ENCODE measurements around the gene NDUFA13. TPM values are rescaled to one million over a fixed set of nuclear protein-coding genes. Genes with fewer than 3 reads are reported as not detected.

NDUFA13 gene
- total RNA-seq, 1 donor from 2014 or later = 278 TPM

DNA sequence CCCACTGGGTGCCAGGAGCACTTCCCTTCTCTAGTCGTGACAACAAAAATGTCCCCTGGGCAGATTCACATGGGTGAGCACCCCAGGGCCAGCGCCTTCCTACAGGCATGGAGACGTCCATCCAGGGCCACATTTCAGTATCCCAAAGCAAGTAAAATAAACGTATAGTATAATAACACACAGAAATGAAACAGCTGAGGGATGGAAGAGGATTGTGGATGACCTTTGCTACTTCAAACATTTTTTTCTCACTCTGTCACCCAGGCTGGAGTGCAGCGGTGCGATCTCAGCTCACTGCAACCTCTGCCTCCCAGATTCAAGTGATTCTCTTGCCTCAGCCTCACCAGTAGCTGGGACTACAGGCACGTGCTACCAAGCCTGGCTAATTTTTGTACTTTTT, 50.3 kb downstream of the NDUFA13 start:
- H3K4me1 Mint-ChIP-seq (ENCODE audit: unreplicated experiment) = no peaks in the 10 kb centered on the region
- no peak for DNase-seq (ENCODE audit: low spot score)
- TF ChIP-seq, protein P1, sequence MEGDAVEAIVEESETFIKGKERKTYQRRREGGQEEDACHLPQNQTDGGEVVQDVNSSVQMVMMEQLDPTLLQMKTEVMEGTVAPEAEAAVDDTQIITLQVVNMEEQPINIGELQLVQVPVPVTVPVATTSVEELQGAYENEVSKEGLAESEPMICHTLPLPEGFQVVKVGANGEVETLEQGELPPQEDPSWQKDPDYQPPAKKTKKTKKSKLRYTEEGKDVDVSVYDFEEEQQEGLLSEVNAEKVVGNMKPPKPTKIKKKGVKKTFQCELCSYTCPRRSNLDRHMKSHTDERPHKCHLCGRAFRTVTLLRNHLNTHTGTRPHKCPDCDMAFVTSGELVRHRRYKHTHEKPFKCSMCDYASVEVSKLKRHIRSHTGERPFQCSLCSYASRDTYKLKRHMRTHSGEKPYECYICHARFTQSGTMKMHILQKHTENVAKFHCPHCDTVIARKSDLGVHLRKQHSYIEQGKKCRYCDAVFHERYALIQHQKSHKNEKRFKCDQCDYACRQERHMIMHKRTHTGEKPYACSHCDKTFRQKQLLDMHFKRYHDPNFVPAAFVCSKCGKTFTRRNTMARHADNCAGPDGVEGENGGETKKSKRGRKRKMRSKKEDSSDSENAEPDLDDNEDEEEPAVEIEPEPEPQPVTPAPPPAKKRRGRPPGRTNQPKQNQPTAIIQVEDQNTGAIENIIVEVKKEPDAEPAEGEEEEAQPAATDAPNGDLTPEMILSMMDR (IDR thresholded peaks at IDR 0.05; ENCODE audit: unreplicated experiment) = no peak
- no peak overlapping the region for H3K4me3 Mint-ChIP-seq (ENCODE audit: unreplicated experiment)
- H3K9me3 Mint-ChIP-seq (ENCODE audit: unreplicated experiment) = no peaks in the 10 kb centered on the region
- H3K27me3 Mint-ChIP-seq (ENCODE audit: unreplicated experiment) = peaks cover 11% of the 10 kb centered on the region
- H3K36me3 Mint-ChIP-seq (ENCODE audit: low read depth, unreplicated experiment) = no peaks in the 10 kb centered on the region
- H3K27ac Mint-ChIP-seq (ENCODE audit: unreplicated experiment) = no peak overlapping the region

DNA sequence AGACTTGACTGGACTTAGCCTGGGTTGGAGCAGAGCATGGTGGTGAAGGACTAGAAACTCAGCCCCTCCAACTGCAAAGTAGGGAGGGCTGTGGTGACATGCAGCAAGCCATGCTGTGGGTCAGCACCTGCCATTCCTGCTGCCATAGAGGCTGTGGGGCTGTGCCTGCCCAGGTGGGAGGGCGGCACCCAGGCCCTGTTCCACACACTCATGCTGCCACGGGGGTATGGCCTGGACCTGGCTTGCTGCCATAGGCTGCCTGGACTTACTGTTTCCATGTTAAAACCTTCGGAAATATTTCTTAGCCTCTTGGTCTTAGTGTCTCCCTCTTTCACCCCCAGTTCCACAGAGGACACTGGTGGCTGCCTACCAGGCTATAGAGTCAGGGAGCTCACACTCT, 51.4 kb downstream of the NDUFA13 start:
- TF ChIP-seq, protein P1 (IDR thresholded peaks at IDR 0.05; ENCODE audit: unreplicated experiment) = no peak
- Mint-ChIP-seq H3K9me3 (ENCODE audit: unreplicated experiment) (no peaks in the 10 kb centered on the region), H3K4me1 (ENCODE audit: unreplicated experiment) (no peaks in the 10 kb centered on the region), H3K36me3 (ENCODE audit: low read depth, unreplicated experiment) (no peaks in the 10 kb centered on the region), H3K27ac (ENCODE audit: unreplicated experiment) (no peak overlapping the region), H3K4me3 (ENCODE audit: unreplicated experiment) (no peak overlapping the region), H3K27me3 (ENCODE audit: unreplicated experiment) (peaks cover 10% of the 10 kb centered on the region)
- no peak for DNase-seq (ENCODE audit: low spot score)

DNA sequence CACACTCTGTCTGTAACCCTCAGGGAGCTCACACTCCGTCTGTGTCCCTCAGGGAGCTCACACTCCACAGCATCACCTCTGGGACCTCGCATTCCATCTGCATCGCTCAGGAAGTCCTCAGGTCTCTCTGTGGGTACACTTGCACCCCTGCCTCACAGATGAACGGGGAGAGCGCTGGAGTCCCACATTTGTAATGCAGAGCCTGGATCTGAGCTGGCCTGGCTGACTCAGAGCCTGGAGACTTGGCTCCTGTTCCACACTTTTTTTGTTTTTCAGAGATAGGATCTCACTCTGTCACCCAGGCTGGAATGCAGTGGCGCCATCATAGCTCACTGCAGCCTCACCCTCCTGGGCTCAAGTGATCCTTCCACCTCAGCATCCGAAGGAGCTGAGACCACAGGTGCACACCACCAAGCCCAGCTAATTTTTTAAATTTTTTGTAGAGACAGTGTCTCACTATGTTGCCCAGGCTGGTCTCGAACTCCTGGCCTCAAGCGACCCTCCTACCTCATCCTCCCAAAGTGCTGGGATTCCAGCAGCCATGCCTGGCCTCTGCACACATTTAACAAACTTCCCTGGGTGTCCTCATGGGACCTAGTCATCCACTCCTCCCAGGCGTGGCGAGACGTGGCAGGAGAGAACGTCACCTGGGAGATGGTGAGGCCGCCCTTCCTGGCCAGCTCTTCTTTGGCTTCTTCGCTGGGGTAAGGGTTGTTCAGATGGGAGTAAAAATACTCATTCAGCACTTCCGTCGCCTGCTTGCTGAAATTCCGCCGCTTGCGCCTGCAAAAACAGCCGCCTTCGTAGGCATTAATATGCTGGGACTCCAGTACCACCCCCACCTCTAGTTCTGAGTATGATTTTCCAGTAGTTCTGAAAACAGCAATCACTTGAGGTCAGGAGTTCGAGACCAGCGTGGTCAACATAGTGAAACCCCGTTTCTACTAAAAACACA, 53.1 kb downstream of the NDUFA13 start:
- Mint-ChIP-seq H3K4me1 (ENCODE audit: unreplicated experiment) (no peaks in the 10 kb centered on the region), H3K9me3 (ENCODE audit: unreplicated experiment) (no peaks in the 10 kb centered on the region), H3K27ac (ENCODE audit: unreplicated experiment) (peak overlapping the region; percentile 18), H3K4me3 (ENCODE audit: unreplicated experiment) (no peak overlapping the region), H3K36me3 (ENCODE audit: low read depth, unreplicated experiment) (no peaks in the 10 kb centered on the region), H3K27me3 (ENCODE audit: unreplicated experiment) (peaks cover 10% of the 10 kb centered on the region)
- DNase-seq (ENCODE audit: low spot score) = no peak
- TF ChIP-seq, protein P1 (IDR thresholded peaks at IDR 0.05; ENCODE audit: unreplicated experiment) = no peak

DNA sequence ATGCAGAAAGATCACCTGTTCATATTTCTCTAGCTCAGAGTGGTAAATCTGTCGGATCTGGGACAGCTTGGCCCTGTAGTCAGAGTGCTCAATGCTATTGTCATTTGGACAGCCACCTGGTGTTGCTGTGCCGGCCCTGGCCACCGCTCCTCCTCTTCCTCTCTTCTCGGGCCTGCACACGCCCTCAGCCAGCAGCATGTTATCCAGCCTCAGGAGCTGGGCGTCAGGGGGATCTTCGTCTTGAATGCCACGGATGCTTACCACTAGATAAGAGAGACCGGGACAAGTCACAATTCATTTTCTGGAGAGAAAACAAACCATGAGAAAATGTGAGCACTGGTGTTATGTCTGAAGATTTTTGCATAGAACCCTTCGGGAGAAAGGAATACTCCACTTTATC, 54.5 kb downstream of the NDUFA13 start:
- H3K27ac Mint-ChIP-seq (ENCODE audit: unreplicated experiment) = no peak overlapping the region
- H3K36me3 Mint-ChIP-seq (ENCODE audit: low read depth, unreplicated experiment) = no peaks in the 10 kb centered on the region
- H3K27me3 Mint-ChIP-seq (ENCODE audit: unreplicated experiment) = peaks cover 8% of the 10 kb centered on the region
- H3K9me3 Mint-ChIP-seq (ENCODE audit: unreplicated experiment) = no peaks in the 10 kb centered on the region
- TF ChIP-seq, protein P1 (IDR thresholded peaks at IDR 0.05; ENCODE audit: unreplicated experiment) = no peak
- H3K4me1 Mint-ChIP-seq (ENCODE audit: unreplicated experiment) = no peaks in the 10 kb centered on the region
- DNase-seq (ENCODE audit: low spot score) = no peak
- no peak overlapping the region for H3K4me3 Mint-ChIP-seq (ENCODE audit: unreplicated experiment)

Measured in endothelial cell (in vitro differentiated cells).